ENCODE measurements around the gene PURB. TPM values are rescaled to one million over a fixed set of nuclear protein-coding genes. Genes with fewer than 3 reads are reported as not detected.
"Not testable (repeated sequence)": the region's sequence is repeated elsewhere in the genome, so short reads cannot be mapped to it uniquely, and the experiment has no call there.

Gene PURB
- total and polyA plus RNA-seq, 7 donors = 8.8 to 27.2 (median 20.6) TPM

- DNase-seq (peak; percentile 89 to 94), ATAC-seq (peak; percentile 78 to 84 (median 80))
- WGBS, 3 donors = 0% methylated on average over 30 to 36 of the region's 36 CpGs
- Histone ChIP-seq H3K27me3 (ENCODE audit: insufficient read depth in 3 of 3, low read length in 2 of 3) (no peaks in the 10 kb centered on the region), H3K27ac (peak overlapping the region; percentile 95), H3K4me1 (peaks cover 33% of the 10 kb centered on the region), H3K4me3 (peak overlapping the region; percentile 82), H3K9me3 (no peaks in the 10 kb centered on the region), H3K36me3 (ENCODE audit: insufficient read depth in 1 of 2, low read depth in 1 of 2) (peaks cover 0 to 2% of the 10 kb centered on the region in 2 donors)
- peak; percentile 88 for TF ChIP-seq CTCF (IDR thresholded peaks at IDR 0.05)
- intact Hi-C loops (cut with DNase I) = loop anchor here (2.0 to 5.0 kb wide), 4 partner anchors 40 to 263 kb away; partner anchors contain the start of genes PPIA (in 1 of the 2) and PURB (in 1 of the 2)
Measured at GRCh38 chr7:44847509-44847919, 37.8 kb downstream of the PURB start.

GRCh38 chr7:44846816-44847508 is 38.4 kb downstream of the PURB start:
- 0% methylated on average over 12 of the region's 12 CpGs for WGBS, 3 donors
- Histone ChIP-seq H3K27me3 (ENCODE audit: insufficient read depth in 3 of 3, low read length in 2 of 3) (no peaks in the 10 kb centered on the region), H3K27ac (peak overlapping the region; percentile 95), H3K36me3 (ENCODE audit: insufficient read depth in 1 of 2, low read depth in 1 of 2) (peaks cover 0 to 4% of the 10 kb centered on the region in 2 donors), H3K4me1 (peaks cover 34% of the 10 kb centered on the region), H3K9me3 (no peaks in the 10 kb centered on the region), H3K4me3 (peak overlapping the region; percentile 82)
- no peak for DNase-seq
- ATAC-seq = no peak
- intact Hi-C loops (cut with DNase I) = loop anchor here (2.0 to 5.0 kb wide), 4 partner anchors 40 to 262 kb away; partner anchors contain the start of genes PPIA (in 1 of the 2) and PURB (in 1 of the 2)
- no peak for TF ChIP-seq CTCF (IDR thresholded peaks at IDR 0.05)

DNA sequence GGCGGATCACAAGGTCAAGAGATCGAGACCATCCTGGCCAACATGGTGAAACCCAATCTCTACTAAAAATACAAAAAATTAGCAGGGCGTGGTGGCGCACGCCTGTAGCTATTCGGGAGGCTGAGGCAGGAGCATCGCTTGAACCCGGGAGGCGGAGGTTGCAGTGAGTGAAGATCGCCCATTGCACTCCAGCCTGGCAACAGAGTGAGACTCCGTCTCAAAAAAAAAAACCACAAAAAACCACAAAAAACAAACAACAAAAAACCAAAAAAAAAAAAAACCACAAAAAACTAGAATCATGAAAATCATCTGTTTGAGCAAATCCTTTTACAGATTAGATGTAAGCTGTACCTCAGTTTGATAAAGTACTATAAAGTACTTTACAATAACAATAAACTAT is 38.9 kb downstream of the PURB start:
- not testable (repeated sequence) for H3K27me3 ChIP-seq (ENCODE audit: insufficient read depth in 3 of 3, low read length in 2 of 3); ATAC-seq; H3K9me3 ChIP-seq; DNase-seq; H3K36me3 ChIP-seq (ENCODE audit: insufficient read depth in 1 of 2, low read depth in 1 of 2)
- Histone ChIP-seq H3K4me3 (peak overlapping the region; percentile 82), H3K27ac (peak overlapping the region; percentile 95), H3K4me1 (peaks cover 34% of the 10 kb centered on the region)
- intact Hi-C loops (cut with DNase I) = loop anchor here (2.0 to 5.0 kb wide), 4 partner anchors 41 to 262 kb away; partner anchors contain the start of genes PPIA (in 1 of the 2) and PURB (in 1 of the 2)
- 28 to 43% (median 35%) methylated on average over 11 of the region's 11 CpGs for WGBS, 3 donors

DNA sequence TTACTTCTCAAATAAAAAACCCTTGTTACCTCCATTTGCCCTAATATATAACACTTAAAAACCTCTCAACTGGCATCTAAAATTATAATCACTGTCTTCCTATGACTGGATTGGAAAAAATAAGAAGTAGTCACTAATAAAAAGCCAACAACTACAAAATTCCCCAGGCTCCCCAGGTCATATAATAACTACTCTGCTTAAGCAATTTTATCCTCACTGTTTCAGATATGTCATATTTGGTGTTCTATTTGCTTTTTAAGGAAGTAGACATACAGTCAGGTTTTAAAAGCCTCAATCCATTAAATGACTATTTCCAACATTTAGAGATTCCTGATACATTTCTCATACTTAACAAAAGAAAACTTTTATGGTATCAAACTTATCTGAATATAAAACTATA is 39.9 kb downstream of the PURB start:
- no peak for DNase-seq
- Histone ChIP-seq H3K27me3 (ENCODE audit: insufficient read depth in 3 of 3, low read length in 2 of 3) (no peaks in the 10 kb centered on the region), H3K4me1 (peaks cover 34% of the 10 kb centered on the region), H3K9me3 (no peaks in the 10 kb centered on the region), H3K36me3 (ENCODE audit: insufficient read depth in 1 of 2, low read depth in 1 of 2) (peaks cover 0 to 18% of the 10 kb centered on the region in 2 donors), H3K4me3 (peak overlapping the region; percentile 8), H3K27ac (peak overlapping the region; percentile 31)
- no peak for ATAC-seq
- intact Hi-C loops (cut with DNase I) = loop anchor here in 1 of 2 donors (5.0 kb wide), 2 partner anchors 42 to 258 kb away; partner anchors contain the start of gene PURB
- no peak for TF ChIP-seq CTCF (IDR thresholded peaks at IDR 0.05)

DNA sequence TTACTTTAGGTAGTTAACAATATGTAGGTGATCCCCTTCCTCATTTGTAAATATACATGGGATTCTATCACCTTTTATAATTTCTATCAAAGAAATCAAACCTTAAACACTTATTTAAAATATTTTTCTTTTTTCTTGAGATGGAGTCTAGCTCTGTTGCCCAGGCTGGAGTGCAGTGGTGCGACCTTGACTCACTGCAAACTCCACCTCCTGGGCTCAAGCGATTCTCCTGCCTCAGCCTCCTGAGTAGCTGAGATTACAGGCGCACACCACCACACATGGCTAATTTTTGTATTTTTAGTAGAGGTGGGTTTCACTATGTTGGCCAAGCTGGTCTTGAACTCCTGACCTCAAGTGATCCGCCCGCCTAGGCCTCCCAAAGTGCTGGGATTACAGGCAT is 41.9 kb downstream of the PURB start:
- Histone ChIP-seq H3K36me3 (ENCODE audit: insufficient read depth in 1 of 2, low read depth in 1 of 2) (peaks cover 3 to 38% of the 10 kb centered on the region in 2 donors), H3K4me1 (peaks cover 34% of the 10 kb centered on the region)
- DNase-seq; H3K27ac ChIP-seq; H3K9me3 ChIP-seq; H3K27me3 ChIP-seq (ENCODE audit: insufficient read depth in 3 of 3, low read length in 2 of 3); H3K4me3 ChIP-seq; ATAC-seq; intact Hi-C loops (cut with DNase I): not testable (repeated sequence)
- WGBS, 3 donors = 97 to 99% (median 98%) methylated on average over 5 of the region's 5 CpGs

- 49 to 70% (median 51%) methylated on average over 8 of the region's 8 CpGs for WGBS, 3 donors
- Histone ChIP-seq H3K27ac (peak overlapping the region; percentile 39), H3K36me3 (ENCODE audit: insufficient read depth in 1 of 2, low read depth in 1 of 2) (peaks cover 3 to 46% of the 10 kb centered on the region in 2 donors), H3K4me1 (peaks cover 34% of the 10 kb centered on the region)
- H3K9me3 ChIP-seq; intact Hi-C loops (cut with DNase I); H3K4me3 ChIP-seq; DNase-seq; ATAC-seq; H3K27me3 ChIP-seq (ENCODE audit: insufficient read depth in 3 of 3, low read length in 2 of 3): not testable (repeated sequence)
Measured at GRCh38 chr7:44842675-44843074, 42.7 kb downstream of the PURB start.
